Epithelial cell of alveolus of lung (primary cell): Measurements from ENCODE around the gene KIAA1755. TPM values are rescaled to one million over a fixed set of nuclear protein-coding genes. Genes with fewer than 3 reads are reported as not detected.

ENCODE experiments used
- total RNA-seq: library from RNA; depleted of rRNA; stranded (reverse); fragments of >200 nt; gene quantifications from 2 replicates; pipeline ENCODE4 v1.2.1, GENCODE V29; 2015

KIAA1755 gene, protein sequence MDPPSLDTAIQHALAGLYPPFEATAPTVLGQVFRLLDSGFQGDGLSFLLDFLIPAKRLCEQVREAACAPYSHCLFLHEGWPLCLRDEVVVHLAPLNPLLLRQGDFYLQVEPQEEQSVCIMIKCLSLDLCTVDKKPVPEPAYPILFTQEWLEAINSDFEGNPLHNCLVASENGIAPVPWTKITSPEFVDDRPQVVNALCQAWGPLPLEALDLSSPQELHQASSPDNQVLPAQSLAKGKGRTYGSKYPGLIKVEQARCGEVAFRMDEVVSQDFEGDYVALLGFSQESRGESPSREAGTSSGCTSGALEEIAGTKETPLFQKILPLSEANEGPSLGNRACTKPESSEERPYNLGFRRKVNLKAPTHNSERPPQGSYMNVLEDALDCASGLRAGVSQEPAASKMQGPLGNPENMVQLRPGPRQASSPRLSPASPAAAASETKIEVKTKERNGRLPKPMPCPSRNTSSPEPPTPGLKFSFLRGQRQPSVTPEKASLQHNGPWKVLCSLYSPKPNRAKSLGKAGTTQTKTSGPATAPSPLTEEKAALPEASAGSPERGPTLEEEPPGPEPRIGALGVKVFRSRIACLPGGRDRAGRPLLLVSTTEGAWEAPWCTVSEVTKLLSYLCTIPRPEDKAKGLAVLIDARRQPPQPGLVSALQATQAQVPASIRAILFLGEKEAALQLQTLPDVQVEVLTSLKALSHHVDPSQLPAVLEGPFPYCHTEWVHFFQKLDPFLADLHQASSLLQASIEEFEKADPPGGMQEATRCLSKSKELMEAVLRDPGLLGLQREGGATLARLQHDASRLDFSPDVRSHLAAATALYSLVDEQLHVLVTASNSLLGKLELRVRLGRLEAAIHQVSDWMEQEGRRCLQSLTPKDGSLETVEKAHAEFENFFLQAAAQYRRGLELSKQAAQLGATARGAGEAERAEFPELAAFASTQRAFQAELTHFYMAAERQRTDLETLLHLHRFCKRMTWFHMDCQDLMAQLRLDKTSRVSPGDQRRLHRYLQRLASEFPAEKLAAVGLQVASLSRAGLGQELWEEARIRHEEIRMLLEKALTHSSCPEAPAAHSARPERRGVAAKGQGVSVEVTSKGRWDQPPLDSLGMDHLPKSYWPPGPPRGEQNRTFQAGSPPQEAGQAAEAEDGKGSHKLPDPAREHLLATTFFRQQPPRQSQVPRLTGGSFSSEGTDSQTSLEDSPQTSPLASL
- total RNA-seq, result 3.1 and 18.0 TPM in 2 replicates

DNA sequence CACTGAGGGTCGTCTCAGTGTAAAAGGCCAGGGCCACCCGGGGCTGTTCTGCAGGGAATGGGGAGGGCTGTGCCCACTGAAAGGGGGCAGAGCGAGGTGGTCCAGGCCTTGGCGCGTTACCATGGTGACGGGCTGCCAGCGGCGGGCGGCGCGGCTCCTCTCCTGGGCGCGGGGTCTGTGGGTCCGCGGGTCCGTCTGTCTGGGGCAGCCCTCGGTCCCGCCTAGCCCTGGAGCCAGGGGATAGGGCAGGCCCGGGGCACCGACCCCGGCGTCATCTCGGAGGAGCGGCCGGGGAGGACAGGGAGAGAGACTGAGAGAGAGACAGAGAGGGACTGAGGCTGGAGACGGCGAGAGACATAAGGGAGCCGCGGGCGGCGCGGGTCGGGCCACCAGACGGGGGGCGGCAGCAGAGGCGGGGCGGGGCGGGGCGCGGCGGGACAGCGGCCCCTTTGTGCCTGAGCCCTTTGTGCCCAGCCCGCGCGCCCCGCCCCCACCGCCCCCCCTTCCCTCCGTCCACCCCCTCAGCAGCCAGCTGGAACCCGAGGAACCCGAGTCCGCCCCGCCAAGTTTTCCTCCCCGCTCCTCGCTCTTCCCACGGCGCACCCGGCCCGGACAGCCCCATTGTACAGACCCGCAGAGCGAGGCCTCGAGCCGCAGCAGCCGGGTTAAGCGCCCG is at the start of gene KIAA1755:
Gene KIAA1755, minus strand, starts transcription at position 358 of the 676 bp plus-strand sequence. Its CDS starts 235 bp downstream, at position 123.

DNA sequence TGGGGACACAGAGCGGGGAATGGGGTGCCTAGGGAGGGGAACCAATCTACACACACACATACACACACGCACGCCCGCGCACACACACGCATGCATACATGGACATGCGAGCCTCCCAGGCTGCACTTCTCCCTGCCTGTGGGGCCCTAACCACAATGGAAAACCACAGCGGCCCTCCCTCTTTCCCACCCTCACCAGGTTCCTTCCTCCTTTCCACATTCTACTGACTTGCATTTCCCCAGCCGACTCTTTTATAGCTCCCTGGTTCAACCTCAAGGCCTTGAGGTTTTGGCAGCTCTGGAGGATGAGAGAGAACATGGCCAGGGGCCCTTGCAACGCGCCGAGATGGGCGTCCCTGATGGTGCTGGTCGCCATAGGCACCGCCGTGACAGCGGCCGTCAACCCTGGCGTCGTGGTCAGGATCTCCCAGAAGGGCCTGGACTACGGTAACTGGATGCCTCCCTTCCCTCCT is 43.4 kb upstream of the KIAA1755 start, which contains the start of gene BPI:
Gene BPI, plus strand, starts transcription at position 249 of the 472 bp plus-strand sequence. Its CDS starts 68 bp downstream, at position 317.

DNA sequence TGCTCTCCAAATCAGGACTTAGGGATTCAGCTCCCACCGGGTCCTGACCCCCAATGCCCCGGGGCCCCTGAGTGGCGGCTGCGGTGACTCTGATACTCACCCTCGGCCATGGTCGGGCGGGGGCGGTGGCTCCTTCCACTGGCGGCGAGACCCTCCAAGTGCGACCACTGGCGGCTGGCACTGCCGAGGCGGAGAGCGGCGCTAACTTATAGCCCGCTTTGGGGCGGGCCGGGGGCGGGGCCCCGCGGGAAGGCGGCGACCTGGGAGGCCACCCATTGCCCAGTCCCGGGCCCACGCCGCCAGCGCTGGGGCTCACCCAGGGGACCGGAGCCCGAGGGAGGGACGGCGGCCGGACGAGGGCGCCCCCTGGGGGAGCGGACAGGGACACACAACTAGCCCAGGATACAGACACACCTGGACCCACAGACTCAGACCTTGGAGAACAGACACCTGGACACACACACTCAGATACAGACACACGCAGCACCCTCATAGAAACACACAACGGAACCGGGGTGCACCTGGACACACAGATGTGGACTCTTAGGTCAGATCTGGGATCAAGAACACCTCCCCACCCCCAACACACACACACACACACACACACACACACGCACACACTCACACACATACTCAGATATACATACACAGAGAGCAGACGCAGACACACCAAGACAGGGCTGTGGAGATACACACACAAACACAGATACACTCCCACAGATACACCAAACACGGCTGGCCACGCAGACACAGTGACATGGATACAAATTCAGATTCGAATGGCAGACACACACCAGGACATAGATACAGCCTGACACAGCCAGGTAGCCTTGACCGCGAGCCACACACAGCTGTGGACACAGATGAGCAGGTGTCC is 95.2 kb downstream of the KIAA1755 start, which contains the start of gene TGM2:
Gene TGM2, minus strand, starts transcription at position 182 of the 877 bp plus-strand sequence. Its CDS starts 72 bp downstream, at position 110.

Other genes starting within 250 kb of the KIAA1755 start
- 17.0 and 17.6 TPM in 2 replicates for gene TTI1, start 227.3 kb downstream of the KIAA1755 start, total RNA-seq
- 10.3 and 20.4 TPM in 2 replicates for gene RPRD1B, start 227.0 kb downstream of the KIAA1755 start, total RNA-seq
- gene TGM2, start 95.5 kb downstream of the KIAA1755 start, total RNA-seq, result 221 and 262 TPM in 2 replicates
- 0.13 and 3.2 TPM in 2 replicates for gene BPI, start 43.4 kb upstream of the KIAA1755 start, total RNA-seq
- 1.3 TPM in 1 of 2 replicates, not detected in the other for gene LBP, start 85.7 kb upstream of the KIAA1755 start, total RNA-seq
- gene SNHG17, start 174.6 kb upstream of the KIAA1755 start, total RNA-seq, result 17.5 and 25.6 TPM in 2 replicates
- 15.1 and 16.7 TPM in 2 replicates for gene RALGAPB, start 212.1 kb upstream of the KIAA1755 start, total RNA-seq